ENCODE results near the gene APEH. TPM values are rescaled to one million over a fixed set of nuclear protein-coding genes. Genes with fewer than 3 reads are reported as not detected.

The APEH gene
- total and polyA plus RNA-seq, 2 of the 13 experiments (the other 11 are each of a cell fraction or from before 2014, with no cell fraction given): 116 to 130 TPM

GRCh38 chr3:49666592-49666991 is 7.6 kb upstream of the APEH start (continued):
- 0 out of 2 replicates have a peak, but pooled peaks have one; percentile 23 for TF ChIP-seq ZMYM3 (CRISPR knock-in tag; IDR thresholded peaks at IDR 0.05)
- TF ChIP-seq CBX1 (IDR thresholded peaks at IDR 0.05; ENCODE audit: low read depth): no peak
- no peak for TF ChIP-seq KLF9 (CRISPR knock-in tag; IDR thresholded peaks at IDR 0.05; ENCODE audit: low read depth)
- 0 out of 2 replicates have a peak, but pooled peaks have one; percentile 67 for TF ChIP-seq KDM6A (CRISPR knock-in tag; IDR thresholded peaks at IDR 0.05; ENCODE audit: low read depth)
- TF ChIP-seq ZNF670 (CRISPR knock-in tag; IDR thresholded peaks at IDR 0.05; ENCODE audit: borderline replicate concordance): no peak
- no peak for TF ChIP-seq SIX4 (CRISPR knock-in tag; IDR thresholded peaks at IDR 0.05)
- no peak for TF ChIP-seq SMAD3 (CRISPR knock-in tag; IDR thresholded peaks at IDR 0.05)
- TF ChIP-seq CCAR2 (optimal IDR thresholded peaks at IDR 0.05; ENCODE audit: low read depth, low read length): no peak
- no peak for TF ChIP-seq HNRNPUL1 (IDR thresholded peaks at IDR 0.05; ENCODE audit: low read depth, low read length)
- no peak for TF ChIP-seq BCL6 (CRISPR knock-in tag; IDR thresholded peaks at IDR 0.05)
- TF ChIP-seq MZF1 (CRISPR knock-in tag; IDR thresholded peaks at IDR 0.05; ENCODE audit: borderline replicate concordance): no peak
- TF ChIP-seq NFAT5 (CRISPR knock-in tag; IDR thresholded peaks at IDR 0.05): no peak
- TF ChIP-seq ZNF510 (CRISPR knock-in tag; IDR thresholded peaks at IDR 0.05; ENCODE audit: low read depth): no peak
- TF ChIP-seq ZNF124 (CRISPR knock-in tag; IDR thresholded peaks at IDR 0.05): no peak
- TF ChIP-seq CC2D1A (CRISPR knock-in tag; IDR thresholded peaks at IDR 0.05): no peak
- TF ChIP-seq ATF4 (CRISPR knock-in tag; IDR thresholded peaks at IDR 0.05): no peak
- TF ChIP-seq SRSF9 (IDR thresholded peaks at IDR 0.05; ENCODE audit: borderline replicate concordance, insufficient read depth, low read depth, low read length, poor library complexity, severe bottlenecking): no peak
- TF ChIP-seq CREBL2 (CRISPR knock-in tag; IDR thresholded peaks at IDR 0.05; ENCODE audit: borderline replicate concordance): no peak
- no peak for TF ChIP-seq MTF2 (CRISPR knock-in tag; IDR thresholded peaks at IDR 0.05; ENCODE audit: borderline replicate concordance)
- TF ChIP-seq SIN3A (IDR thresholded peaks at IDR 0.05; ENCODE audit: borderline replicate concordance, low read depth, low read length): 0 out of 2 replicates have a peak, but pooled peaks have one; percentile 65
- no peak for TF ChIP-seq MEF2D (CRISPR knock-in tag; IDR thresholded peaks at IDR 0.05)
- no peak for TF ChIP-seq TCF7L2 (IDR thresholded peaks at IDR 0.05; ENCODE audit: low read depth, low read length)
- TF ChIP-seq KLF12 (CRISPR knock-in tag; IDR thresholded peaks at IDR 0.05; ENCODE audit: borderline replicate concordance): no peak
- TF ChIP-seq CENPBD1 (CRISPR knock-in tag; IDR thresholded peaks at IDR 0.05; ENCODE audit: borderline replicate concordance, low read depth): no peak
- no peak for TF ChIP-seq SIX1 (CRISPR knock-in tag; IDR thresholded peaks at IDR 0.05; ENCODE audit: borderline replicate concordance)
- no peak for TF ChIP-seq CEBPG (CRISPR knock-in tag; IDR thresholded peaks at IDR 0.05)
- TF ChIP-seq TOPORS (CRISPR knock-in tag; IDR thresholded peaks at IDR 0.05): no peak
